GM21526 (cell line): Measurements from ENCODE around the gene ZC3H18.
"Not testable (repeated sequence)": the region's sequence is repeated elsewhere in the genome, so short reads cannot be mapped to it uniquely, and the experiment has no call there.

Experiments used
- ATAC-seq: cut with Tn5 transposase; IDR thresholded peaks from one replicate; pipeline ENCODE4 v1.9.1; 2021; ENCODE audit warnings: moderate library complexity; ENCODE audit not compliant: unreplicated experiment, low FRiP score

Gene ZC3H18

GRCh38 chr16:88600539-88600896 is 30.3 kb downstream of the ZC3H18 start:
- no peak for ATAC-seq

DNA sequence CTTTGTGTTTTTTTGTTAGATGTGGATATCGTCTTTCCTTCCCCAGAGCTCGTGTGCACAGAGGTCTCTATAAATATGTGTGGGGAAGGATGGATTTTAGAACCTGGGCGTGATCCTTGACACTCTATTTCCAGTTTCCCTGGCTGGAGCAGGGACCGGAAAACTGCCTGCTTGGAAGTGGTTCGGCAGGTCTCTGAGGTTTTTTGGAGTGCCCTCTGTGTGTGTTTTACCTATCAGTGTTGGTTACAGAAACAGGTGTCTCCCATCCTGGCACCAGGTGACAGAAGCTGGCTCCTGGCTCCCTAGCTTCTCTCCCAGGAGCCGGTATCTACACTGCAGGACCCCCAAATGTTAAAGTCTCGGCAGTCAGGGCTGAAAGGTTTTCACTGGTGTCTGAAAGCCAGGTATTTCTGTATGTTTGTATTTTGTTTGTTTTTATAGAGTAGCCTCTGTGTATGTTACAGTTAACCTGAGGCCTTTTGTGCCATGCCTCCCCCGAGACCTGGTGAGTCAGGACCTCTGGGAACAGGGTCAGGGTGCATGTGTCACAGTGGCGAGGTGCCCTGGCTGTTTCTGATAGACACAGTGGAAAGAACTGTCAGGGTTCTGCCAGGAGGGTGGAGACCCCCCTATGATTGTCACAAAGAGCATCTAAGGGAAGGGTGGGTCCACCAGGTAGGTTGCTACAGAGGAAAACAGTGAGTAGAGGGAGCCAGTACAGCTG is 31.3 kb downstream of the ZC3H18 start:
- ATAC-seq = no peak

GRCh38 chr16:88602091-88602490 is 31.9 kb downstream of the ZC3H18 start:
- no peak for ATAC-seq

- no peak for ATAC-seq
Observed at GRCh38 chr16:88605186-88606147, 35.3 kb downstream of the ZC3H18 start.

DNA sequence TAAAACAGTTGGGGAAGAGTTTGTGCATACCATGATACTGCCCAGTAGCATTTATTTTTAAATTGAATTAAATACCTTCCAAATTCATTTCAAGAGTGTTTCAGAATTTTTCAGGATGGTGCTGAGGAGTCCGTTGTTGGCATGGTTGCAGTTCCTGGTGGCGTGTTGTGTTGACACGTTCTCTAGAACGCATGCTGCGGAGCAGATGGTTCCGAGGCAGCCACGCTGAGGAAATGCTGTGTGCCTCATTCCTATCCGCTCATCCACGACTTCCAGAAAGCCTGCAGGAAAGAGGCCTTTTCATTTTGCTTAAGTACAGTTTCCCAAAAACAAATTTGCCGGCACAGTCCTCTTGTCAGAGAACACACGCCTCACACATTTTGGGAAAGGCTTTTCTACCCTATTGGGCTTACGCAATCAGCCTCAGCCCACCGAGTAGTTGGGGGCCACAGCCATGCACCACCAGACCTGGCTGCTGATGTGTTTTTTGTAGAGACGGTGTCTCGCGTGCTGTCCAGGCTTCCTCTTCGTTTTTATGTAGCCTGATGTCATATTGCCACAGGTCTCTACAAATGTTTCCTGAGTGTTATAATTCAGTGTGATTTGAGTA is 36.0 kb downstream of the ZC3H18 start:
- no peak for ATAC-seq

DNA sequence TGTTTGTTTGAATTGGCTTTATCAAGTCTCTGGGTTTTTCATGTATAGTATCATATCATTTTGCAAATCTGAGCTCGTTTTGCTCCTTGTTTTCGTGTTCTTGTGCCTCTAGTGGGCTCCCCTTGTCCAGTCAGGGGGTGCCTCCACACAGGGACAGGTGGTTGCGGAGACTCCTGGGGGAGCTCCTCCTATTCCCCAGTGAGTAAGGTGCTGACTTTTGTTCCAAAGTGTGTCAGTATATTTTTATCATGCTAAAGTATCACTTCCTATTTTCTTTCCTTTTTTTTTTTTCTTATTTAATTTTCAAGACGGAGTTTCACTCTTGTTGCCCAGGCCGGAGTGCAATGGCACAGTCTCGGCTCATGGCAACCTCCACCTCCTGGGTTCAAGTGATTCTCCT is 37.9 kb downstream of the ZC3H18 start:
- ATAC-seq = no peak

- ATAC-seq = not testable (repeated sequence)
Observed at GRCh38 chr16:88609426-88609825, 39.2 kb downstream of the ZC3H18 start.

- no peak for ATAC-seq
Observed at GRCh38 chr16:88610080-88610479, 39.9 kb downstream of the ZC3H18 start.

DNA sequence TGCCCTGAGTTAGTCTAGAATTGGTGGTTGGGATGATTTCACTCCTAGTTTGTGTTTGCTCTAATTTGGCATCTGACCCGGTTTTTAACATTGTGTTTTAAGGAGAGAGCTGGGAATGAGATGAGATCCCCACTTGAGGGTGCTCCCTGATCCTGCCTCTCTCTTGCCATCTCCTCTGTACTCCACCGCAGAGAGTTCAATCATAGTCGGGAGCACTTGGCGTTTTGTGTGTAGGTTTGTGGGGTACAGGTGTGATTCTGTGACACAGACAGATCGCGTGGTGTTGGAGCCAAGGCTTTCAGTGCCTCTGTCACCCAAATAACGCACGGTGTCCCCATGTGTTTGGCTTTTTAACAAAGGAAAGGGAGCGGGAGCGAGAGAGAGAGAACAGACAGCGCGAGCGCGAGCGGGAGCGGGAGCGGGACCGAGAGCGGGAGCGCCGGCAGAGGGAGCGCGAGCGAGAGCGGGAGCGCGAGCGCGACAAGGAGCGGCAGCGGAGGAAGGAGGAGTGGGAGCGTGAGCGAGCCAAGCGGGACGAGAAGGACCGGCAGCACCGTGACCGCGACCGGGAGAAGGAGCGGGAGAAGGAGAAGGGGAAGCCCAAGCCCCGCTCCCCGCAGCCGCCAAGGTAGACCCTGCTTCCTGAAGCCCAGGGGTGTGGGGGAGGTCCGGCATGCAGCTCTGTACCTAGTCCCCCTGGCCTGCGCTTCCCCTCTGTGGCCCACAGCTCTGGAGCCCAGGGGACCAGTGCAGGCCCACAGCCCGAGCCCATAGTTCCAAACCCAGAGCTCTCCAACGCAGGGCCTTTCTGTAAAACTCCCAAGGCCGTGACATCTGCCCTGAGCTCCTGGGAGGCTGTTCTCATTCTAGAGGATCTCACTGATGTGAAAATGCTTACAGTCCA is 41.0 kb downstream of the ZC3H18 start:
- no peak for ATAC-seq

DNA sequence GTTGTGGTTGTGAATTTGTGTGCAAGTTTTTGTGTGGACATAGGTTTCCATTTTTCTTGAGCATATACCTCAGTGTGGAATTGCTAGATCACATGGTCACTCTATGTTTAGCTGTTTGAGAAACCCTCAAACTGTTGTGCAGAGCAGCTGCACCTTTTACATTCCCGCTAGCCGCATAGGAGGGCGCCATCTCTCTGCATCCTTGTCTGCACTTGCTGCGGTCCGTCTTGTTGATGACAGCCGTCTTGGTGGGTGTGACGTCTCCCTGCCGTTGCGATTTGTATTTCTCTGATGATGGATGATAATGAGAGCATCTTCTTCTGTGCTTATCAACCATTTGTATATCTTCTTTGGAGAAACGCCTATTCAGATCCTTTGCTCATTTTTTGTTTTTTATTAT is 43.1 kb downstream of the ZC3H18 start:
- no peak for ATAC-seq

DNA sequence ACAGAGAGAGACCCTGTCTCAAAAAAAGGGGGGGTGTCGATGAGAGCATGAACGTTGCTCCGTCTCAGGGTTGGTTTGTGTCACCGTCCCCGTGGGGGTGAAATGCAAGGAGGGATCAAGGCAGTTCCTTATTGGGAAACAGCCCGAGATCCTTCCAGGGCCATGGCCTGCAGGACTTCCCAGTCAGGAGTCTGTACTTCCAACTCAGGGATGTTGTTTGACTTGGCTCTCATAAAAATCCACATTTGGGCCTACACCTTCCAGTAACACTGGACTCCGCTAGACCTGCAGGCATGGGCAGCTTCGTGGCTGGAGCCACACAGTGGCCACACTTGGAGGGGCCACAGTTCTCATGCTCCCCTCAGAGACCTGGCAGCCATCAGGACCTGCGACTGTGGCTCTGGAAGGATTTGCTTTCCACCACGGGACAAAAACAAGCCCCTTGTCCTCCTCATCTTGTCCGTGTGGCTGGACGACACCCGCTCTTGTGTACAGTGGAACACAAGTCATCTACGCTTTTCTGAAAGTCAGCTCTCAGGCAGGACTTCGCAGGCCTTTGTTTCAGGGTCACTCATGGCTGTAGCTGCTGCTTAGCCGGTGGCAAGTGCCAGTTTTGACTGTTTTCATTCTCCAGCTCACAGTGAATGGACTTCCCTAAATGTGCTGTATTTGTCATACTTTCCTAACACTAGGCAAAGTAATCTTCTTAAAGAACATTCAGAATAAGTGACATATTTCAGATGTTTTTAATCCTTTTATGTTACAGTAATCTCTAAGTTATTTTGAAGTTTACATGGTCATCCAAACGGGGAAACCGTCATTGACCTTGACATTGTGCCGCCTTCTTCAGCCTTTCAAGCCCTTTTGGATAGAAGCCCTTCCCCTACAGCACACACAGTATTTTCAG is 44.0 kb downstream of the ZC3H18 start:
- no peak for ATAC-seq

- no peak for ATAC-seq
Observed at GRCh38 chr16:88614818-88615580, 44.8 kb downstream of the ZC3H18 start.

- no peak for ATAC-seq
Observed at GRCh38 chr16:88616320-88616719, 46.1 kb downstream of the ZC3H18 start.

- no peak for ATAC-seq
Observed at GRCh38 chr16:88616736-88617135, 46.5 kb downstream of the ZC3H18 start.

GRCh38 chr16:88617268-88618031 is 47.2 kb downstream of the ZC3H18 start:
- no peak for ATAC-seq

GRCh38 chr16:88618182-88618955 is 48.2 kb downstream of the ZC3H18 start:
- ATAC-seq = no peak
